IPS-18c (cell line): ENCODE measurements around the gene PPIL3.
A peak's percentile ranks its signal among the peaks of the same experiment; 100 is the strongest.
"Not testable (repeated sequence)": the region's sequence is repeated elsewhere in the genome, so short reads cannot be mapped to it uniquely, and the experiment has no call there.

ENCODE experiments used
- H3K4me3 ChIP-seq: 2 replicates; pipeline ENCODE4 v1.7.0; 2013; ENCODE audit warnings: low read depth, mild to moderate bottlenecking, low read length, moderate library complexity; ENCODE audit not compliant: insufficient read depth
- H3K9me3 ChIP-seq: one replicate; pipeline ENCODE4 v1.6.1; 2013; ENCODE audit warnings: mild to moderate bottlenecking, low read length, moderate library complexity; ENCODE audit not compliant: control insufficient read depth, insufficient read depth

PPIL3 gene

GRCh38 chr2:200888704-200889625 lies at the start of gene PPIL3, which contains the start of gene NIF3L1:
PPIL3 (minus strand) TSS chr2:200889077; CDS start chr2:200887615, 1,462 bp downstream.
NIF3L1 (plus strand) TSS chr2:200889371; CDS start chr2:200891944, 2,573 bp downstream.
- no peaks in the 10 kb centered on the region for H3K9me3 ChIP-seq
- H3K4me3 ChIP-seq = peak within 1 kb of the TSS; percentile 95

GRCh38 chr2:200930947-200931626 lies 42.2 kb upstream of the PPIL3 start:
- Histone ChIP-seq H3K9me3 (no peaks in the 10 kb centered on the region), H3K4me3 (no peak overlapping the region)

GRCh38 chr2:200929334-200930249 lies 40.7 kb upstream of the PPIL3 start:
- no peak overlapping the region for H3K4me3 ChIP-seq
- H3K9me3 ChIP-seq = no peaks in the 10 kb centered on the region

- H3K4me3 ChIP-seq = no peak overlapping the region
- H3K9me3 ChIP-seq = no peaks in the 10 kb centered on the region
Observed at GRCh38 chr2:200922439-200922838, 33.6 kb upstream of the PPIL3 start.

- no peak overlapping the region for H3K4me3 ChIP-seq
- no peaks in the 10 kb centered on the region for H3K9me3 ChIP-seq
Observed at GRCh38 chr2:200913654-200914053, 24.8 kb upstream of the PPIL3 start.

GRCh38 chr2:200909958-200910357 lies 21.1 kb upstream of the PPIL3 start:
- no peak overlapping the region for H3K4me3 ChIP-seq
- no peaks in the 10 kb centered on the region for H3K9me3 ChIP-seq

GRCh38 chr2:200905618-200906296 lies 16.9 kb upstream of the PPIL3 start:
- Histone ChIP-seq H3K4me3 (no peak overlapping the region), H3K9me3 (no peaks in the 10 kb centered on the region)

- no peak overlapping the region for H3K4me3 ChIP-seq
Observed at GRCh38 chr2:200901459-200902072, 12.7 kb upstream of the PPIL3 start.

GRCh38 chr2:200899482-200899881 lies 10.6 kb upstream of the PPIL3 start:
- no peak overlapping the region for H3K4me3 ChIP-seq
- no peaks in the 10 kb centered on the region for H3K9me3 ChIP-seq

More at GRCh38 chr2:200901459-200902072, 12.7 kb upstream of the PPIL3 start:
- no peaks in the 10 kb centered on the region for H3K9me3 ChIP-seq

GRCh38 chr2:200881715-200882249 lies 7.1 kb downstream of the PPIL3 start:
- not testable (repeated sequence) for H3K9me3 ChIP-seq, H3K4me3 ChIP-seq

GRCh38 chr2:200878289-200878880 lies 10.5 kb downstream of the PPIL3 start:
- Histone ChIP-seq H3K9me3 (no peaks in the 10 kb centered on the region), H3K4me3 (no peak overlapping the region)

- no peak overlapping the region for H3K4me3 ChIP-seq
- H3K9me3 ChIP-seq = no peaks in the 10 kb centered on the region
Observed at GRCh38 chr2:200877443-200877842, 11.4 kb downstream of the PPIL3 start.

GRCh38 chr2:200873560-200873959 lies 15.3 kb downstream of the PPIL3 start:
- H3K4me3 ChIP-seq = no peak overlapping the region
- no peaks in the 10 kb centered on the region for H3K9me3 ChIP-seq

- no peak overlapping the region for H3K4me3 ChIP-seq
- H3K9me3 ChIP-seq = no peaks in the 10 kb centered on the region
Observed at GRCh38 chr2:200871151-200871550, 17.7 kb downstream of the PPIL3 start.

- no peak overlapping the region for H3K4me3 ChIP-seq
Observed at GRCh38 chr2:200869014-200869413, 19.9 kb downstream of the PPIL3 start.

More at GRCh38 chr2:200869014-200869413, 19.9 kb downstream of the PPIL3 start:
- H3K9me3 ChIP-seq = no peaks in the 10 kb centered on the region
